SU-DHL-6 (cell line): ENCODE results near the gene PTTG1IP.

Experiments
- H2AFZ ChIP-seq: fragments of 200-600 bp; sonication (generic); 2 replicates; pipeline ENCODE4 v1.6.1; 2014; ENCODE audit warnings: low read depth, mild to moderate bottlenecking, moderate library complexity, mixed read lengths, antibody characterized with exemption, low read length; ENCODE audit not compliant: severe bottlenecking
- H3F3A ChIP-seq: fragments of 200-600 bp; shearing (Covaris generic); 2 replicates; pipeline ENCODE4 v1.6.0; 2016; ENCODE audit warnings: antibody characterized with exemption, mild to moderate bottlenecking; ENCODE audit not compliant: insufficient read depth
- H3K27ac ChIP-seq: fragments of 200-600 bp; sonication (generic); 2 replicates; pipeline ENCODE4 v1.5.1; 2016; ENCODE audit warnings: low read depth, mild to moderate bottlenecking, low read length, moderate library complexity, mixed read lengths
- H3K27me3 ChIP-seq: fragments of 200-600 bp; sonication (generic), shearing (Covaris generic); 2 replicates; pipeline ENCODE4 v1.6.0; 2014; ENCODE audit warnings: mild to moderate bottlenecking, low read length
- H3K36me3 ChIP-seq: fragments of 200-600 bp; sonication (generic); 2 replicates; pipeline ENCODE4 v1.6.1; 2014; ENCODE audit warnings: mild to moderate bottlenecking, low read length, mixed read lengths
- H3K4me2 ChIP-seq: fragments of 300-600, 200-600 bp; shearing (Covaris generic), sonication (generic); 2 replicates; pipeline ENCODE4 v1.6.0; 2014; ENCODE audit warnings: low read length, low read depth, mild to moderate bottlenecking; ENCODE audit not compliant: poor library complexity, severe bottlenecking
- H3K4me3 ChIP-seq: fragments of 200-600 bp; sonication (generic); 2 replicates; pipeline ENCODE4 v1.5.1; 2014; ENCODE audit warnings: antibody characterized with exemption, low read length, mild to moderate bottlenecking, mixed read lengths; ENCODE audit not compliant: insufficient read depth, poor library complexity, severe bottlenecking
- H3K79me2 ChIP-seq: fragments of 200-600 bp; sonication (generic); 2 replicates; pipeline ENCODE4 v1.6.1; 2014; ENCODE audit warnings: mild to moderate bottlenecking, low read length, moderate library complexity; ENCODE audit not compliant: insufficient read depth
- H3K9ac ChIP-seq: fragments of 200-600 bp; sonication (generic); 2 replicates; pipeline ENCODE4 v1.7.0; 2014; ENCODE audit warnings: mild to moderate bottlenecking, low read length
- H3K9me2 ChIP-seq: fragments of 200-600 bp; sonication (generic); replicated peaks from 2 replicates; pipeline ENCODE4 v1.6.1; 2014; ENCODE audit warnings: low read length; ENCODE audit not compliant: insufficient read depth
- H3K9me3 ChIP-seq: fragments of 200-600 bp; sonication (generic); 2 replicates; pipeline ENCODE4 v1.6.1; 2014; ENCODE audit warnings: low read length, mixed read lengths; ENCODE audit not compliant: insufficient read depth
- H4K20me1 ChIP-seq: fragments of 200-600 bp; sonication (generic); 2 replicates; pipeline ENCODE4 v1.6.1; 2014; ENCODE audit warnings: low read depth, mild to moderate bottlenecking, antibody characterized with exemption, low read length, moderate library complexity, mixed read lengths
- EZH2phosphoT487 ChIP-seq: fragments of 200-600 bp; sonication (generic), shearing (Covaris generic); conservative IDR thresholded peaks from 2 replicates; pipeline ENCODE4 v1.6.1; 2018; ENCODE audit warnings: mild to moderate bottlenecking, antibody characterized with exemption, low read length, moderate library complexity, mixed read lengths
- TF ChIP-seq, protein P1 (sequence below): fragments of 200-600 bp; sonication (generic); IDR thresholded peaks from one replicate; pipeline ENCODE4 v1.5.1; 2017; ENCODE audit warnings: antibody characterized with exemption, mild to moderate bottlenecking, low read length, moderate library complexity; ENCODE audit not compliant: insufficient read depth, poor library complexity, severe bottlenecking

PTTG1IP gene

DNA sequence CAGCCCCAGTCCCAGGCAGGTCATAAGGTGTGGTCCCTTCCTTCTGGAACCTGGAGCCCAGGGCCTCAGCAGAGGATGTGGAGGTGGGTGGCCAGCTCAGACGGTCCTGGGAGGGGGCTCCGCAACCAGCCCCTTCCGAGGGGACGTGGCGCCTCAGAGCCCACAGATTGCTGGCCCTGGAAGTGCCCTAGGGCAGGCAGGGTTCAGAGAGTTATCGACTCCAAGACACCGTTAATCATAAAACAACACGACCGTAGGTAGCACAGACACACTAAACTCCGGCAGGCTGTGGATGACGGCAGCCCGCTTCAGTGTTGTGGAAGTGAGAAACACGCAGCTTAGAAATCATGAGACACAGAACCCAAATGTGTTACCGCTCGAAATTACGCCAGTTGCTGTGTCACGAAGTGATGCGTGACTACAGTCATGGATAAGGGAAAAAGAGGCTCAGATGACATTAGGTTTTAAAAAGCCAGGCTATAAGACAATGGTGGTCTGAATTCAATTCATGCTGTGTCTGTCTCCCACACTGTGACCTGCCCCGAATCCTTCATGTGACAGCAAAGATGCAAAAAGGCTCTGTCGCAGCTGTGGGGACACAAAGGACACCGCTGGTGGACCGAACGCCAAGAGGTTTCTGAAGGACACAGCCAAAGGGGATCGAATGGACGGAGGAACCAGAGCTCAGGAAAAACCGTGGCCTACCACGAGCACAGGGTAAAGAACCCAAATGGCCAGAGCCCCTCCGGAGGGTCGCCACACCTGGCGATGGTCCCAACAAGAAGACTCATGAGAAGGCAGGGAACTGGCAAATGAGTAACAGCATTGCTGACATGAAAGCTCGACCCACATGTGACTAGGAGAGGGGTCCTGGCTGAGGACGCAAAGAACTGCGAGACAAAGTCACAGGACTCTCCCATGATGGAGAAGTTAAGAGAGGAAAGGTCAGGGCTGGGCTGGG is 53.9 kb downstream of the PTTG1IP start:
- Histone ChIP-seq H3K4me3 (no peak overlapping the region), H3K4me2 (no peak overlapping the region), H3F3A (0 out of 2 replicates have a peak, but pooled peaks cover 3% of the 10 kb centered on the region), H2AFZ (no peak overlapping the region), H3K9ac (no peak overlapping the region), H3K36me3 (no peaks in the 10 kb centered on the region; the same call in 1 of the 2 replicates), H4K20me1 (no peaks in the 10 kb centered on the region), H3K27ac (no peak overlapping the region), H3K79me2 (peaks cover 26% of the 10 kb centered on the region), H3K9me2 (no peaks in the 10 kb centered on the region), H3K9me3 (peaks cover 16% of the 10 kb centered on the region; the same call in 1 of the 2 replicates), H3K27me3 (no peaks in the 10 kb centered on the region)
- TF ChIP-seq, protein P1, sequence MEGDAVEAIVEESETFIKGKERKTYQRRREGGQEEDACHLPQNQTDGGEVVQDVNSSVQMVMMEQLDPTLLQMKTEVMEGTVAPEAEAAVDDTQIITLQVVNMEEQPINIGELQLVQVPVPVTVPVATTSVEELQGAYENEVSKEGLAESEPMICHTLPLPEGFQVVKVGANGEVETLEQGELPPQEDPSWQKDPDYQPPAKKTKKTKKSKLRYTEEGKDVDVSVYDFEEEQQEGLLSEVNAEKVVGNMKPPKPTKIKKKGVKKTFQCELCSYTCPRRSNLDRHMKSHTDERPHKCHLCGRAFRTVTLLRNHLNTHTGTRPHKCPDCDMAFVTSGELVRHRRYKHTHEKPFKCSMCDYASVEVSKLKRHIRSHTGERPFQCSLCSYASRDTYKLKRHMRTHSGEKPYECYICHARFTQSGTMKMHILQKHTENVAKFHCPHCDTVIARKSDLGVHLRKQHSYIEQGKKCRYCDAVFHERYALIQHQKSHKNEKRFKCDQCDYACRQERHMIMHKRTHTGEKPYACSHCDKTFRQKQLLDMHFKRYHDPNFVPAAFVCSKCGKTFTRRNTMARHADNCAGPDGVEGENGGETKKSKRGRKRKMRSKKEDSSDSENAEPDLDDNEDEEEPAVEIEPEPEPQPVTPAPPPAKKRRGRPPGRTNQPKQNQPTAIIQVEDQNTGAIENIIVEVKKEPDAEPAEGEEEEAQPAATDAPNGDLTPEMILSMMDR, result no peak
- no peak for TF ChIP-seq EZH2phosphoT487

DNA sequence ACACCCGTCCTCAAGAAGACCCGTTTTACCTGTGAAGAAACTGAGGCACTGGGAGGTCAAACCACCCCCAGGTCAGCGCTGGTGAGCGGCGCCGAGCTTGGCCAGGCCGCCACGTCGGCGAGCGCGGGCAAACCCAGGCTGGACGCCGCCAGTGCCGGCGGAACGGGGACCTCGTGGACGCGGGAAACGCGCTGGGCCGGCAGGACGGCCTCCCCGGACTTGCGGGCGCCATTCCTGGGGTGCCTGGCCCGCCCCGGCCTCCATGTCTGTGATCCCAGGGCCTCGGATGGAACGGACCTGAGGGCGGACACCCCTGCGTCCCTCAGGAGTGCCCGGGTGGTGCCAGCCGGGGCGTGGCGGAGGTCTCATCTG is 54.9 kb downstream of the PTTG1IP start:
- peak overlapping the region; percentile 64 for H3K4me2 ChIP-seq
- no peaks in the 10 kb centered on the region; the same call in 1 of the 2 replicates for H3K36me3 ChIP-seq
- peak overlapping the region; percentile 65 for H3K4me3 ChIP-seq
- H2AFZ ChIP-seq, result peak overlapping the region; percentile 97
- peaks cover 36% of the 10 kb centered on the region for H3K79me2 ChIP-seq
- 0 out of 2 replicates have a peak, but pooled peaks cover 3% of the 10 kb centered on the region for H3F3A ChIP-seq
- no peaks in the 10 kb centered on the region for H3K9me2 ChIP-seq
- peaks cover 16% of the 10 kb centered on the region; the same call in 1 of the 2 replicates for H3K9me3 ChIP-seq
- TF ChIP-seq, protein P1, result no peak
- TF ChIP-seq EZH2phosphoT487, result no peak
- no peak overlapping the region for H3K27ac ChIP-seq
- peak overlapping the region; percentile 70 for H3K9ac ChIP-seq
- H4K20me1 ChIP-seq, result no peaks in the 10 kb centered on the region
- no peaks in the 10 kb centered on the region for H3K27me3 ChIP-seq

DNA sequence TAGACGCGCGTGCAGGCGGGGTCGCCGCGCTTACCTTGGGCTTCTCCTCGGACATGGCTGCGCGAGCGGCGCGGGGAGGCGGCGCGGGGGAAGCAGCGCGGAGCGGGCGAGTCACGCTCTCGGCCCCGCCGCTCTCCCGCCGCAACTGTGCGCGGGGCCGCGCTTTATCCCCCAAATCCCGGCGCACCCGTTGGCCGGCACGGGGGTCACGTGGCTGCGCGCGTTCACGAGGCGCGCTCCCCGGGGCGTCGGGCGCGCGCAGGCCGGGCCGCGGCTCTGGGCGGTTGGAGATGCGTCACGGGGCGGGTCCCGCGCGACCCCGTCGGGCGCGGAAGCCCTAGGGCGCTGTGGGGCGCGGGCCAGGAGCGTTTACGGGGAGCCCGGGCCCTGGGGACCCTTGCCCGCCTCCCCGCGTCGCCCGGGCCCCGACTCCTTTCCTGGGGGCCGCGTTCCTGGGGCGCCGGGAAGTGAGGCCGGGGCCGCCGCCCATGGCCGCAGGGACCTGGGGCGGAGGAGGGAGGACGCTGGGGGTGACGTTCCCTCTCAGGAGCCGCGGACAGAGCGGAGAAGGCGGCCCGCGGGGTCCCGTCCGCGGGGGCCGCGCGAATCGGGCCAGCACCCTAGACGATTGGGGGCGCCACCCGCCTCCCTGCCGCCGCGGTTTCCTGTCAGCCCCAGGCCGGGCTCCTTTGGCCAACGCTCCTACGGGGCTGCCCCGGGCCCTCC is 55.4 kb downstream of the PTTG1IP start, which contains the start of gene SUMO3:
TSS of gene SUMO3 (minus strand) at position 149 of the 726 bp plus-strand sequence. CDS start at position 55, 94 bp downstream.
- Histone ChIP-seq H3F3A (0 out of 2 replicates have a peak, but pooled peaks cover 3% of the 10 kb centered on the region), H3K36me3 (no peaks in the 10 kb centered on the region; the same call in 1 of the 2 replicates), H3K9me3 (peaks cover 11% of the 10 kb centered on the region; the same call in 1 of the 2 replicates), H3K27ac (no peak within 1 kb of the TSS; the same call in 1 of the 2 replicates), H3K9ac (peak within 1 kb of the TSS; percentile 70), H3K4me3 (peak within 1 kb of the TSS; percentile 65), H4K20me1 (no peaks in the 10 kb centered on the region), H3K4me2 (peak within 1 kb of the TSS; percentile 64), H3K9me2 (no peaks in the 10 kb centered on the region), H2AFZ (peak within 1 kb of the TSS; percentile 97), H3K27me3 (no peaks in the 10 kb centered on the region), H3K79me2 (peaks cover 41% of the 10 kb centered on the region)
- TF ChIP-seq, protein P1, result peak; percentile 12
- TF ChIP-seq EZH2phosphoT487, result no peak
